ENCODE measurements around the gene MEPCE. TPM values are rescaled to one million over a fixed set of nuclear protein-coding genes. Genes with fewer than 3 reads are reported as not detected.
"Not testable (repeated sequence)": the region's sequence is repeated elsewhere in the genome, so short reads cannot be mapped to it uniquely, and the experiment has no call there.

MEPCE gene
- total RNA-seq, result 34.7 to 38.5 TPM (median 38.4 TPM) in 3 replicates

GRCh38 chr7:100429637-100430492, at the start of gene MEPCE:
TSS of gene MEPCE (plus strand) at chr7:100429831. CDS start at chr7:100430019, 188 bp downstream.
- peak within 1 kb of the TSS; percentile 90 for H3K4me3 Mint-ChIP-seq
- no peaks in the 10 kb centered on the region for H3K9me3 Mint-ChIP-seq
- TF ChIP-seq CTCF (IDR thresholded peaks at IDR 0.05; ENCODE audit: unreplicated experiment), result peak; percentile 7
- DNase-seq (ENCODE audit: low spot score in 2 of 2, unreplicated experiment in 2 of 2), result peak; percentile 100
- peak within 1 kb of the TSS; percentile 100 for H3K27ac Mint-ChIP-seq
- H3K36me3 Mint-ChIP-seq, result peaks cover 6% of the 10 kb centered on the region
- H3K4me1 Mint-ChIP-seq, result peaks cover 34% of the 10 kb centered on the region
- peaks cover 1% of the 10 kb centered on the region for H3K27me3 Mint-ChIP-seq (ENCODE audit: low read depth)

- Mint-ChIP-seq H3K4me3 (no peak overlapping the region), H3K9me3 (no peaks in the 10 kb centered on the region), H3K27me3 (ENCODE audit: low read depth) (peaks cover 4% of the 10 kb centered on the region), H3K36me3 (peaks cover 3% of the 10 kb centered on the region), H3K27ac (no peak overlapping the region), H3K4me1 (peaks cover 9% of the 10 kb centered on the region)
- TF ChIP-seq CTCF (IDR thresholded peaks at IDR 0.05; ENCODE audit: unreplicated experiment), result no peak
- DNase-seq (ENCODE audit: low spot score in 2 of 2, unreplicated experiment in 2 of 2), result no peak
These were observed 49.4 kb upstream of the MEPCE start for GRCh38 chr7:100380196-100380595.

GRCh38 chr7:100381531-100382233, 47.9 kb upstream of the MEPCE start:
- not testable (repeated sequence) for H3K27ac Mint-ChIP-seq; H3K36me3 Mint-ChIP-seq; H3K27me3 Mint-ChIP-seq (ENCODE audit: low read depth); H3K4me1 Mint-ChIP-seq; DNase-seq (ENCODE audit: low spot score in 2 of 2, unreplicated experiment in 2 of 2); H3K9me3 Mint-ChIP-seq; H3K4me3 Mint-ChIP-seq

- not testable (repeated sequence) for H3K36me3 Mint-ChIP-seq; H3K4me3 Mint-ChIP-seq; H3K4me1 Mint-ChIP-seq; H3K27ac Mint-ChIP-seq; H3K9me3 Mint-ChIP-seq; DNase-seq (ENCODE audit: low spot score in 2 of 2, unreplicated experiment in 2 of 2); H3K27me3 Mint-ChIP-seq (ENCODE audit: low read depth)
These were observed 47.3 kb upstream of the MEPCE start for GRCh38 chr7:100382234-100382853.

GRCh38 chr7:100384628-100385294, 44.9 kb upstream of the MEPCE start:
- H3K27me3 Mint-ChIP-seq (ENCODE audit: low read depth), result peaks cover 4% of the 10 kb centered on the region
- H3K4me1 Mint-ChIP-seq, result no peaks in the 10 kb centered on the region
- H3K27ac Mint-ChIP-seq, result no peak overlapping the region
- DNase-seq (ENCODE audit: low spot score in 2 of 2, unreplicated experiment in 2 of 2), result no peak
- no peak overlapping the region for H3K4me3 Mint-ChIP-seq
- no peaks in the 10 kb centered on the region for H3K9me3 Mint-ChIP-seq
- H3K36me3 Mint-ChIP-seq, result no peaks in the 10 kb centered on the region
- TF ChIP-seq CTCF (IDR thresholded peaks at IDR 0.05; ENCODE audit: unreplicated experiment), result no peak

GRCh38 chr7:100386940-100387339, 42.7 kb upstream of the MEPCE start:
- peaks cover 4% of the 10 kb centered on the region for H3K27me3 Mint-ChIP-seq (ENCODE audit: low read depth)
- no peak overlapping the region for H3K4me3 Mint-ChIP-seq
- no peak for TF ChIP-seq CTCF (IDR thresholded peaks at IDR 0.05; ENCODE audit: unreplicated experiment)
- no peaks in the 10 kb centered on the region for H3K36me3 Mint-ChIP-seq
- H3K27ac Mint-ChIP-seq, result no peak overlapping the region
- no peaks in the 10 kb centered on the region for H3K9me3 Mint-ChIP-seq
- no peaks in the 10 kb centered on the region for H3K4me1 Mint-ChIP-seq
- no peak for DNase-seq (ENCODE audit: low spot score in 2 of 2, unreplicated experiment in 2 of 2)

Data from mesothelial cell of epicardium (in vitro differentiated cells).